Measurements from ENCODE around the gene STPG1.

Gene STPG1

DNA sequence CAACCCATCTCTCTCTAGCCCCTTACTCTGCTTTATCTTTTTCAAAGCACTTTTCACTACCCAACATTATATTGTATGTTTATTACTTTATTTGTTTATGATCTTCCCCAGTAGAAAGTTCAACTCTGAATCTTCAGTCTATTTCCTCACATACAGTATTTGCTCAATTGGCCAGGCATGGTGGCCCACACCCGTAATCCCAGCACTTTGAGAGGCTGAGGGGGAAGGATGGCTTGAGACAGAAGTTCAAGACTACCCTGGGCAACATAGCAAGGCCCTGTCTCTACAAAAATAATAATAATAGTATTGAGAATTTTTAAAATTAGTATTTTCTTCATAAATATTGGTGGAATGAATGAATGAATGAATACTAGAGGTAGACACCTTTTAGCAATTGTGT is 1.2 kb downstream of the STPG1 start:
- H3K4me3 ChIP-seq (ENCODE audit: low read length): no peak overlapping the region
- DNase-seq (ENCODE audit: low read depth): no peak
- TF ChIP-seq, protein P1, sequence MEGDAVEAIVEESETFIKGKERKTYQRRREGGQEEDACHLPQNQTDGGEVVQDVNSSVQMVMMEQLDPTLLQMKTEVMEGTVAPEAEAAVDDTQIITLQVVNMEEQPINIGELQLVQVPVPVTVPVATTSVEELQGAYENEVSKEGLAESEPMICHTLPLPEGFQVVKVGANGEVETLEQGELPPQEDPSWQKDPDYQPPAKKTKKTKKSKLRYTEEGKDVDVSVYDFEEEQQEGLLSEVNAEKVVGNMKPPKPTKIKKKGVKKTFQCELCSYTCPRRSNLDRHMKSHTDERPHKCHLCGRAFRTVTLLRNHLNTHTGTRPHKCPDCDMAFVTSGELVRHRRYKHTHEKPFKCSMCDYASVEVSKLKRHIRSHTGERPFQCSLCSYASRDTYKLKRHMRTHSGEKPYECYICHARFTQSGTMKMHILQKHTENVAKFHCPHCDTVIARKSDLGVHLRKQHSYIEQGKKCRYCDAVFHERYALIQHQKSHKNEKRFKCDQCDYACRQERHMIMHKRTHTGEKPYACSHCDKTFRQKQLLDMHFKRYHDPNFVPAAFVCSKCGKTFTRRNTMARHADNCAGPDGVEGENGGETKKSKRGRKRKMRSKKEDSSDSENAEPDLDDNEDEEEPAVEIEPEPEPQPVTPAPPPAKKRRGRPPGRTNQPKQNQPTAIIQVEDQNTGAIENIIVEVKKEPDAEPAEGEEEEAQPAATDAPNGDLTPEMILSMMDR (conservative IDR thresholded peaks at IDR 0.05; ENCODE audit: low read depth, low read length): no peak

- H3K4me3 ChIP-seq (ENCODE audit: low read length): no peak overlapping the region
- DNase-seq (ENCODE audit: low read depth): no peak
- TF ChIP-seq, protein P1 (conservative IDR thresholded peaks at IDR 0.05; ENCODE audit: low read depth, low read length): no peak
These were observed 1.6 kb downstream of the STPG1 start for GRCh38 chr1:24411963-24412362.

DNA sequence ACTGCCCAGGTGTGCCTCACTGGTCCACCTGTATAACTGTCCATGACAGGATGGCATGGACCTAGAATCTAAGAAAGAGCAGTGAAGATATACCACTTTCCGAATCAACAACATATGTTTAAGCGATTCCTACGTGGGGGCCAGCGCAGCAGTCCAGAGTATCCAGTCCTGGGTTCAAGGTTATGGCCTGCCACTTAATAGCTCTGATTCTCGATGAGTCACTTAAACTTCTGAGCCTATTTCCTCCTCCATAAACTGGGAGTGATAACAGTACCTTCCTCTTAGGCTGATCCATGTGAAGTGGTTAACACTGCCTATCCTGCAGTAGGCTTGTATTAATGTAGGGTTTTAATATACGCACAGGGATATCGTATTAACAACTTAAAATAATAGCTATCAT is 2.8 kb downstream of the STPG1 start:
- TF ChIP-seq, protein P1 (conservative IDR thresholded peaks at IDR 0.05; ENCODE audit: low read depth, low read length): no peak
- H3K4me3 ChIP-seq (ENCODE audit: low read length): no peak overlapping the region
- no peak for DNase-seq (ENCODE audit: low read depth)

- DNase-seq (ENCODE audit: low read depth): no peak
- H3K4me3 ChIP-seq (ENCODE audit: low read length): no peak overlapping the region
- TF ChIP-seq, protein P1 (conservative IDR thresholded peaks at IDR 0.05; ENCODE audit: low read depth, low read length): no peak
These were observed 4.0 kb downstream of the STPG1 start for GRCh38 chr1:24409535-24409934.

- TF ChIP-seq, protein P1 (conservative IDR thresholded peaks at IDR 0.05; ENCODE audit: low read depth, low read length): no peak
- DNase-seq (ENCODE audit: low read depth): no peak
- no peak overlapping the region for H3K4me3 ChIP-seq (ENCODE audit: low read length)
These were observed 6.8 kb downstream of the STPG1 start for GRCh38 chr1:24406788-24407187.

DNA sequence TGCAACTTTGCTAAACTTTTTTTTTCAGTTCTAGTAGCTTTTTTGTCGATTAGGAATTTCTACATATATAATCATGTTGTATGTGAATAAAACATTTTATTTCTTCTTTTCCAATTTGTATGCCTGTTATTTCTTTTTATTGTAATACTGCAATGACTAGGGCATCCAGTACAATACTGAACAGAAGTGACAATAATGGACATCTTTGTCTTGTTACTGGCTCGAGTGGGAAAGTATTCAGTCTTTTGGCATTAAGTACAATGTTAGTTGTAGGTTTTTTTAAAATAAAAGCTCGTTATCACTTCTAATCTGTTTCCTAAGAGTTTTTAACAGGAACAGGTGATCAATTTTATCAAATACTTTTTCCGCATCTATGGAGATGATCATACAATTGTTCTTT is 9.8 kb downstream of the STPG1 start:
- no peak overlapping the region for H3K4me3 ChIP-seq (ENCODE audit: low read length)
- TF ChIP-seq, protein P1 (conservative IDR thresholded peaks at IDR 0.05; ENCODE audit: low read depth, low read length): no peak
- no peak for DNase-seq (ENCODE audit: low read depth)

DNA sequence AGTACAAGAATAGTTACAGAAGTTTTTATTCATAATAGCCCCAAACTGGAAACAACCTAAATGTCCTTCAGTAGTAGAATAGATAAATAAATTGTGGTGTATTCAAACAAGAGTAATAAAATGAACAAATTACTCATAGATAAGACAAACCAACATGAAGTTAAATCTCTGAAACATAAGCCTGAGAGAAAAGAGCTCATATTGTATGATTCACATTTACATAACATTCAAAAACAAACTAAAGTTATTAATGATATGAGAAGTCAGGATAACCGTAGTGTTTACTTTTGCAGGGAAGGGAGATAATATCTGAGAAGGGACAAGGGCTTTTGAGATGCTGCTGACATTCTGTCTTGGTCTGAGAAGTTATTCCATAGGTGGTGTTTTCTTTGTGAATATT is 13.5 kb downstream of the STPG1 start:
- H3K4me3 ChIP-seq (ENCODE audit: low read length): no peak overlapping the region
- DNase-seq (ENCODE audit: low read depth): no peak
- TF ChIP-seq, protein P1 (conservative IDR thresholded peaks at IDR 0.05; ENCODE audit: low read depth, low read length): no peak

Measured in retinal pigment epithelial cell (primary cell).